Fibroblast of pulmonary artery (primary cell): ENCODE data around the gene C22orf15.

Experiments used
- DNase-seq: peaks from one replicate; pipeline ENCODE4 v3.0.0-alpha.2; 2010; ENCODE audit warnings: low read depth
- H3K4me3 ChIP-seq: replicated peaks from 2 replicates; pipeline ENCODE4 v1.5.1; 2011; ENCODE audit warnings: low read depth, mild to moderate bottlenecking, control low read depth, low read length, moderate library complexity
- TF ChIP-seq, protein P1 (sequence below): IDR thresholded peaks from 2 replicates; pipeline ENCODE4 v1.5.1; 2011; ENCODE audit warnings: mild to moderate bottlenecking, control low read depth, low read length, inconsistent platforms; ENCODE audit errors: missing control alignments

The C22orf15 gene

DNA sequence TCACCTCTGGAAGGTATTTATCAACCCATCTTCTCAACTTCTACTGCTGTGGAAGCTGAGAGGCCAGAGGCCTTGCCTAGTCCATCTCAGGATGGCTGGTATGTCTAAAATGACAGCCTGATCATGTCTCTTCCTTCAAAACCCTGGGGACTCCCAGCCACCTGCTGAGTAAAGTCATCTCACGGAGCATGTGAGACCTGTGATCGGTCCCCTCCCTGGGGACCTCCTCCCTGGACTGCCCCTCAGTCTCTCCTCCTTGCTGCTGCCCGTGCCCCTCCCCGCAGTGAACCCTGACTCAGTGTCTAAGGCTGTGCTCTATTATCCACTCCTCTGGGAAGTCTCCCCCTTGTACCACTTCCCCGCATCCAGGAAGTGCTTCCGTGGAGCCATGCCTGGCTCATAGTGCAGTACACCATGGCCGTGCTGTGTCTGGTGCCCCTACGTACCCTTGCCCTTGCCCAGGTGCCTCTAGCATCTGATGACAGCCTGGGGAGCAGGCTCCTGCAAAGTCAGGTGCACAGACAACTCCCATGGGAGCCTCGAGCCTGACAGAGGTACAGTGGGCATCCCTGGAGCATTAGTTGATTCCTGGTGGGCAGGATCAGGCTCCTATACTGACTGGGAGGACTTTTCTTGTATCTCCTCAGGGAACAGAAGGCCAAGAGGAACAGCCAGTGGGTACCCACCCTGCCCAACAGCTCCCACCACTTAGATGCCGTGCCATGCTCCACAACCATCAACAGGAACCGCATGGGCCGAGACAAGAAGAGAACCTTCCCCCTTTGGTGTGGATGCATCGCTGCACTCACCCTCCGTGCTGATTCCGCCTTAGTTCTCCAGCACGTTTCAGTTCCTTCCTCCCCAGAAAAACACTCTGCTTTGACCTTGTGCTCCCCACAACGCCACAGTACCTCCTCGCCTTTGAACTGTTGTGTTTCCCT lies 37.8 kb downstream of the C22orf15 start:
- DNase-seq = no peak
- H3K4me3 ChIP-seq = no peak overlapping the region
- TF ChIP-seq, protein P1, sequence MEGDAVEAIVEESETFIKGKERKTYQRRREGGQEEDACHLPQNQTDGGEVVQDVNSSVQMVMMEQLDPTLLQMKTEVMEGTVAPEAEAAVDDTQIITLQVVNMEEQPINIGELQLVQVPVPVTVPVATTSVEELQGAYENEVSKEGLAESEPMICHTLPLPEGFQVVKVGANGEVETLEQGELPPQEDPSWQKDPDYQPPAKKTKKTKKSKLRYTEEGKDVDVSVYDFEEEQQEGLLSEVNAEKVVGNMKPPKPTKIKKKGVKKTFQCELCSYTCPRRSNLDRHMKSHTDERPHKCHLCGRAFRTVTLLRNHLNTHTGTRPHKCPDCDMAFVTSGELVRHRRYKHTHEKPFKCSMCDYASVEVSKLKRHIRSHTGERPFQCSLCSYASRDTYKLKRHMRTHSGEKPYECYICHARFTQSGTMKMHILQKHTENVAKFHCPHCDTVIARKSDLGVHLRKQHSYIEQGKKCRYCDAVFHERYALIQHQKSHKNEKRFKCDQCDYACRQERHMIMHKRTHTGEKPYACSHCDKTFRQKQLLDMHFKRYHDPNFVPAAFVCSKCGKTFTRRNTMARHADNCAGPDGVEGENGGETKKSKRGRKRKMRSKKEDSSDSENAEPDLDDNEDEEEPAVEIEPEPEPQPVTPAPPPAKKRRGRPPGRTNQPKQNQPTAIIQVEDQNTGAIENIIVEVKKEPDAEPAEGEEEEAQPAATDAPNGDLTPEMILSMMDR = no peak

DNA sequence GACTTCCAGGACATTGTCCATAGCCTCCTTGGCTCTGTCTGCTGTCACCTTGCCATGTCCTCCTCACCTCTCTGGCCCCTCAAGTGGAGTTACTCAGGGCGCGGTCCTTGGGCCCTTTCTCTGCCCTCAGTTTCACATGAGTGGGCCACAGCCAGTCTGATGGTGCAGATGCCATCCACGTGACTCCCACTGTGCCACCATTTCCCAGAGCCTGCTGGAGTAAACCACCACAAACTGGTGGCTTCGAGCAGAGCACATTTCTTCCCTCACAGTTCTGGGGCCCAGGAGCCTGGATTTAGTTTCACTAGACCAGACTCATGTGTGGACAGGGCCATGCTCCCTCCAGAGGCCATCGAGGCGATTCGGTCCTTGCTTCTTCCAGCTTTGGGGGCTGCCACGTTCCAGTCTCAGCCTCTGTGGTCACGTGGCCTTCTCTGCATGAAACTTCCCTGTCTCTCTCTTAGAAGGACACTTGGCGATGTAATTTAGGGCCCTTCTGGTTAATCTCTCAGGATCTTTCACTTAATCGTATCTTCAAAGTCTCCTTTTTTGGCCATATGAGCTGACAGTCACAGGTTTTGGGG lies 38.5 kb downstream of the C22orf15 start:
- H3K4me3 ChIP-seq = no peak overlapping the region
- DNase-seq = no peak
- TF ChIP-seq, protein P1 = no peak

DNA sequence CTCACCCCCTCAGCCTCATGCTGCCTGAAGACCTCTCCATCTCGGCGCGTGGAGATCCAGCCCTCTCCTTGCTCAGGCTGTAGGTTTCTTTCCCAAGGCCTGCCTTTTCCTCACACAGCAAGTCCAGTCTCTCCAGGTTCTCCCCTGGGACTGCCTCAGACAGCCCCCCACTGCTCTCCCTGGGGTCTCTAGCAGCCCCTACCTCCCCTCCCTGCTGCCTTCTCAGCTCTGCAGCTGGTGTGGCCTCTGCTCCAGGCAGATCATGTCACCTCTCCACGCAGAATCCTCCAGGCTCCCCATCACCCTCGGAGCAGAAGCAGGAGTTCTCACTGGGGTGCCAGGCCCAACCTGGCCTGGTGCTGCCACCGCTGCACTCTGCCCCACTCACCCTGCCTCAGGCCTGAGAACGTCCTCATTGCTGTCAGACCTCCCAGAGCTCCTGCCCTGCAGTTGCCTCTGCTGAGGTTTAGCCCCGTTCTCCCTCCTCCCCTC lies 39.1 kb downstream of the C22orf15 start:
- no peak overlapping the region for H3K4me3 ChIP-seq
- TF ChIP-seq, protein P1 = no peak
- no peak for DNase-seq

DNA sequence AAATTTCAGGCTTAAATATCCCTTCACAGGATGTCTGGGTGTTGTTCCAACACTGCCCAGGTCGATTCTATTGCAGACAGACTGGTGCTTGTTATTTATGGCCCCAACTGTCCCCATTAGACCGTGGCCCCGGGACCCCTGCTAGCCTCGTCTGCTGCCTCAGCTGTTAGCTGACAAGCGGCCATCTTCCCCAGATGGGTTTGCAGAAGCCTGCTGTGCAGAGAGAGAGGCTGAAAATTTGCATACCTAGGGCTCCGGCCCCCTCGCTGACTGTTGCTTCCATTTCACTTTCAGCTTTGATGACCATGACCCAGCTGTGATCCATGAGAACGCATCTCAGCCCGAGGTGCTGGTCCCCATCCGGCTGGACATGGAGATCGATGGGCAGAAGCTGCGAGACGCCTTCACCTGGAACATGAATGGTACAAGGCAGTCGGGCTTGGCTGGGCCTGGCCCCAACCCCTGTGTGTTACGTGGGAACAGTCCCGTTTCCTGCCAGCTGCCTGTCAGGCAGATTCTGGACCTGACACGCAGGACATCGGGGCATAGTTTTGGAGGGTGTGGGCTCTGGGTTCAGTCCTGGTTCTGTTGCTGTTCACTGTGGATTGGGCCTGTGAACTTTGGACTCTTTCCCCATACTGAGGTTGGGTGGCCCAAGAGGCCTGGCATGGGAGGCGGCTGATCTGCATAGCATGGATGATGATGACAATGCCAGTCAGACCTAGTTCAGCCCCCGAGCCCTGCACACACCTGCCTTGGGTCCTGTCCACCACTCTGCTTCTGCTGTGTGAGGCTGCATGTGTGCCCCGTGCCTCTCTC lies 40.4 kb downstream of the C22orf15 start:
- DNase-seq = no peak
- TF ChIP-seq, protein P1 = no peak
- no peak overlapping the region for H3K4me3 ChIP-seq

DNA sequence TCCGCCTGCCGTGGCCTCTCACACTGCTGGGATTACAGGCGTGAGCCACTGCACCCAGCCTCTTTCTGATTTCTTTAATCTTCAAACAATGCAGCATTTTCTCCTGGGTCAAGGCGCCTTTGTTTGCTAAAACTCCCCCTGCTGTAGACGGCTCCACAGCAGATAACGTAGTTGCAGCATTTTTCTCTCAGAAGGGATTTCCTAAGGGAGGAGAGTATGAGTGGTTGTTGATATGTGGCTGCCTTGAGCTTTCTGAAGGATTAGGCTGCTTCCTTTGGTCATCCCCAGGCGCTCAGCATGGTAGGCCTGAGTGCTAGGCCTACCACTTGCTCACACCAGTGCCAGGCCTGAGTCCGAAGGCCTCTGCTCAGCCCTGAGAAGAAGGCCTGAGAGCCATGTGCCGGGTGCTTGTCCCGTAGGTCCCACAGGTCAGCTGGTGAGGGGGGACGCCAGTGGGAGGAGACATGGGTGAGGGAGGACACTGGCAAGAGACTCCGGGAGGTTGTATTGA lies 42.0 kb downstream of the C22orf15 start:
- TF ChIP-seq, protein P1 = no peak
- peak; percentile 34 for DNase-seq
- H3K4me3 ChIP-seq = no peak overlapping the region

DNA sequence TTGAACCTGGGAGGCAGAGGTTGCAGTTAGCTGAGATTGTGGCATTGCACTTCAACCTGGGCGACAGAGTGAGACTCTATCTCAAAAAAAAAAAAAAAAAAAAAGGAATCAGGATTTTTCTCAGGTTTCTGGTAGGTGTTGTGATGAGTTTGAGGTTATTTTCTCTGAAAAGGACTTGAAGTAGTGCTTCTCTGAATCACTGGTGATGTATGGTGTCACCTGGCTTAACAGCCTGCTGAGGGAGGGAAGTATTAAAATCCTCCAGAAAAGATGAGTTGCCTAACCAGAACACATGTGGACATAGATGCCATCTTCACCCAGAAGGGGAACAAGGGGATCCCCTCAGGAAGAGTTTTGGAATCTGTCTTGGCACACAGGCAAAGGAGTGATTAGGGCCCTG lies 44.0 kb downstream of the C22orf15 start:
- H3K4me3 ChIP-seq = no peak overlapping the region
- DNase-seq = no peak
- TF ChIP-seq, protein P1 = no peak
